ENCODE data around the gene TSPAN15.
"Not testable (repeated sequence)": the region's sequence is repeated elsewhere in the genome, so short reads cannot be mapped to it uniquely, and the experiment has no call there.

The TSPAN15 gene

DNA sequence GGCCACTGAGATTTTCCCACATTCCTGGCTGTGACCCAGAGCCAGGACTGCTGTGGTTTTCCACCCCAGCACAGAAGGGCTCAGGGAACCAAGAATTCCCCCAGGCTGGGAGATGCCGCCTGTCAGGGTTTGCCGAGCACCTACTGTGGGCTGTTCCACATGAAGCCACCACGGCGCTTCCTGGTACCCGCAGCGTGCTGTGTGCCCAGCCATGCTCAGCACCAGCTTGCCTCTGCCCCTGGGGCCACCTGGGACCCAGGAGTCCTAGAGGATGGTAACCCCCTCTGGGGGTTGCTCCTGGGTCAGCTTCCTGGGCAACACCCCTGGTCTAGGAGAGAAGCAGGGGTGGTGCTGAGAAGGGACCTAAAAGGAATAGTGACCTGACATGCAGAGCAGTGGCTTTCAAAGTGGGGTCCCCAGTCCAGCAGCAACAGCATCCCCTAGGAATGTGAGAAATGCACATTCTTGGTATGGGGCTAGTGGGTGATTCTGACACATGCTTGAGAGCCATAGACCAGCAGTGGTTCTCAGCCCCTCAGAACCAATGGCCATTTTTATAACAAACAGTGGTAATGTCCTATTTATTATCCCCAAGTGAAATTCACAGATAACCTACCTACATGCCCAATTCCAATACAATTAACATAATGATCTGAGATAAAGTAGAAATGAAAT, 53.4 kb downstream of the TSPAN15 start:
- no peak for DNase-seq

DNA sequence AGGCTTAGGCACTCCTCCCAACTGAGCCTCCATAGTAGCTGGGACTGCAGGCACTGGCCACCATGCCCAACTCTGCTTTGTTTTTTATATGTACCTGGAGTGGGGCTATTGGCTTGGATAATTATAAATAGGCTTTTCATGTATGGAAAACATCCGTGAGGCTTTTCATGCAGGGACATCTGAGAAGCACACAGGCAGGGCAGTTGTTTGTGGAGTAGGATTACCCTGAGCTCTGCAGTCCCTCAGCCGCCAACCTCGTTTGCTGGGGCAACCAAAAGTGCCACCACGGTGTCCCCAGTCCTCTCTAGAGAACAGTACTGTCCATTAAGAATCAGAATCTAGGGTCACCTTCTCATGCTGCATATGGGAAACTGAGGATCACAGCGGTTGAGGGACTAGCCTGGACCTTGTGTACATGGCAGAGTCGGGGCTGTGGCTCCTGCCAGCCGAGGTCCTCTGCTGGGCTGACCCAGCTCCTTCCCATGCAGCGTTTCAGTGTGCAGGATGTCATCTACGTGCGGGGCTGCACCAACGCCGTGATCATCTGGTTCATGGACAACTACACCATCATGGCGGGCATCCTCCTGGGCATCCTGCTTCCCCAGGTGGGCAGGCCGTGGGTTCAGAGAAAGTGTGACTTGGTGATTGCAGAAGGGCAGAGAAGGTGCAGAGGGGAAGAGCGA, 54.5 kb downstream of the TSPAN15 start:
- DNase-seq: no peak

DNA sequence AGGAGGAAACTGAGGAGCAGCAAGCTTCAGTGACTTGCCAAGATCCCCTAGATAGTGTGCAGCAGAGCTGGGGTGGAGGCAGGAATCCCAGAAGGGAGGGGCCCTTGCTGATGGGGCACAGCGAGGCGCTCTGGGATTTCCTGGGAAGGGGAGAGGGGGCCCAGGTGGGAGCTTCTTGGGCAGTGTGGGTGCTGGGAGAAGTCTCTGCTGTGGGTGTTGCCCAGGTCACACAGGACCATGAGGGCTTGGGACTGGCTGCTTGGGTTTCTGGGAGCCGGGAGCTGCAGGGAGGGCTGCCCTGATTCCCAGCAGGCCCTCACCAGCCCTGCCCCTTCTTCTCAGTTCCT, 55.2 kb downstream of the TSPAN15 start:
- no peak for DNase-seq

DNA sequence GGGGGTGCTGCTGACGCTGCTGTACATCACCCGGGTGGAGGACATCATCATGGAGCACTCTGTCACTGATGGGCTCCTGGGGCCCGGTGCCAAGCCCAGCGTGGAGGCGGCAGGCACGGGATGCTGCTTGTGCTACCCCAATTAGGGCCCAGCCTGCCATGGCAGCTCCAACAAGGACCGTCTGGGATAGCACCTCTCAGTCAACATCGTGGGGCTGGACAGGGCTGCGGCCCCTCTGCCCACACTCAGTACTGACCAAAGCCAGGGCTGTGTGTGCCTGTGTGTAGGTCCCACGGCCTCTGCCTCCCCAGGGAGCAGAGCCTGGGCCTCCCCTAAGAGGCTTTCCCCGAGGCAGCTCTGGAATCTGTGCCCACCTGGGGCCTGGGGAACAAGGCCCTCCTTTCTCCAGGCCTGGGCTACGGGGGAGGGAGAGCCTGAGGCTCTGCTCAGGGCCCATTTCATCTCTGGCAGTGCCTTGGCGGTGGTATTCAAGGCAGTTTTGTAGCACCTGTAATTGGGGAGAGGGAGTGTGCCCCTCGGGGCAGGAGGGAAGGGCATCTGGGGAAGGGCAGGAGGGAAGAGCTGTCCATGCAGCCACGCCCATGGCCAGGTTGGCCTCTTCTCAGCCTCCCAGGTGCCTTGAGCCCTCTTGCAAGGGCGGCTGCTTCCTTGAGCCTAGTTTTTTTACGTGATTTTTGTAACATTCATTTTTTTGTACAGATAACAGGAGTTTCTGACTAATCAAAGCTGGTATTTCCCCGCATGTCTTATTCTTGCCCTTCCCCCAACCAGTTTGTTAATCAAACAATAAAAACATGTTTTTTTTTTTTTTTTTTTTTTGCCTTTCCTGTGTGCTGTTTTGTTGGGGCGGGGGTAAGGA, 55.8 kb downstream of the TSPAN15 start:
- DNase-seq: no peak

DNA sequence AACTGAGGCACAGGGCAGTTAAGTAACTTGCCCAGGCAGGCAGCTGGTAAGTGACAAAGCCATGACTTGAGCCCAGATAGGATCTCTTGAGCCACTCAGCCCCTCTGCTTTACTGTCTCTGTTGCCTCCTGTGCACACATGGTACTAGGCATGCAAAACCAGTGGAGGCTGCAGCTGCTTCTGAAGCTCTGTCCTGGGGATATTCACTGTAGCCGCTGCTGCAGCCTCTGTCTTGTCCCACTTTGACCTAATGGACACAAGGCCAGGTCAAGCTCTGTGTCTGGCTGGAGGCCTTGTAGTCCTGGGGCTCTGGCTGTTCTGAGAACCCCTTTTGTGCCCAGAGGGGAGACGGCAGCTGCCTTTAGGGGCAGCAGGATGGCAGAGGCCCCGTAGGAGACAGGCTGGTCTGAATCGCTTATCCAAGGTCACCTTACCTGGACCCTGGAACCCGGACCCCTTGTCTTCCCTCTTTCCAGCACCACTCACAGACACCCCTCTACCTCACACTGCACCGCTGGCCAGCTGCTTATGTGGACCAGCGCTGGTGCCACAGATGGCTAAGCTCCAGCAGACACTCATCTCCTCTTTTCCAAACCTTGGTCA, 57.6 kb downstream of the TSPAN15 start:
- DNase-seq: no peak

DNA sequence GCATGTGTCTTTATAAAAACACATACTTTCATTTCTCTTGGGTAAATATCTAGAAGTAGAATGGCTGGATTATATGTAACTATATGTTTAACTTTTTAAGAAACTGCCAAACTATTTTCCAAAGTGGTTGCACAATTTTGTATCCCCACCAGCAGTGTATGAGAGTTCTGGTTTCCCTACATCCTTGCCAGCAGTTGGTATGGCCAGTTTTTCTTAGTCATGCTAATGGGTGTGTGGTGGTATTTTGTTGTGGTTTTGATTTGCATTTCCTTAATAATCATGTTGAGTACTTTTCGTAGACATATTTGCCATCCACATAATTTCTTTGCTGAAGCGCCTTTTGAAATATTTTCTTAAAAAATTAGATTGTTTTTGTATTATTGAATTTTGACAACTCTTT, 61.6 kb downstream of the TSPAN15 start:
- no peak for DNase-seq

DNA sequence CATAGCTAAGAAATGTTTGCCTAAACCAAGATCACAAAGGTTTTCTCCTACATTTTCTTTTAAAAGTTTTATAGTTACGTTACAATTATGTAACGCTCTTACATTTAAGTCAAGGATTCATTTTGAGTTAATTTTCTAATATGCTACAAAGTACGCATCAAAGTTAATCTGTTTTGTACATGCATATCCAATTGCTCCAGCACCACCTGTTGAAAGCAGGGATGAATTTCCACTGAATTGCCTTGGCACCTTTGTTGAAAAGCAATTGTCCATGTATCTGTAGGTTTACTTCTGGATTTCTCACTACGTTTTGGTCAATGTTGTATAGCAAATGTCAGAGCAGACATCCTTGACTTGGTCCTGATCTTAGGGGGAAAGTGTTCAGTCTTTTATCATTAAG, 62.4 kb downstream of the TSPAN15 start:
- DNase-seq: no peak

DNA sequence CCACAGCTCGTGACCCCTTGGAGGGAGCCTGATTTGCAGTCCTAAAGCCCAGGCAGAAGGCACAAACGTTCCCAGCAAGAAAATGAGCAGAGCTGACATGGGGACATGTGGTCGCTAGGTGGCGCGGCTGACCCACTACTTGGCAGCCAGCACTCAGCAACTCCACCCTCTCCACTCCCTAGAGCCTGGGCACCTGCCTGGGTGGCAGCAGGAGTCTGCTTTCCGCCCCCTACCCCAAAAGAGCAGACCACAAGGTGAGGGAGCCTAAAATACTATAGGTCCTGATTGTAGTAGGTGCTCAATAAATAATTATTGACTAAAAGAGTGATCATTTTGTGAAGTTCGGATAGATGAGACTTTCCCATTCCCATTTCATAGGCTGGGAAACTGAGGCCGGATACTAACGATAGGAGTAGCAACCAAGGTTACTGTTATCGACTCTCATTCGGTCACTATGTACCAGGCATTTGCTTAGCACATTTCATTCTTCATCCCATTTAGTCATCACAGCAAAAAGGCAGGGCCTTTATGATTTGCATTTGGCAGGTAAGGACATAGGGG, 64.5 kb downstream of the TSPAN15 start:
- DNase-seq: peak; percentile 41

DNA sequence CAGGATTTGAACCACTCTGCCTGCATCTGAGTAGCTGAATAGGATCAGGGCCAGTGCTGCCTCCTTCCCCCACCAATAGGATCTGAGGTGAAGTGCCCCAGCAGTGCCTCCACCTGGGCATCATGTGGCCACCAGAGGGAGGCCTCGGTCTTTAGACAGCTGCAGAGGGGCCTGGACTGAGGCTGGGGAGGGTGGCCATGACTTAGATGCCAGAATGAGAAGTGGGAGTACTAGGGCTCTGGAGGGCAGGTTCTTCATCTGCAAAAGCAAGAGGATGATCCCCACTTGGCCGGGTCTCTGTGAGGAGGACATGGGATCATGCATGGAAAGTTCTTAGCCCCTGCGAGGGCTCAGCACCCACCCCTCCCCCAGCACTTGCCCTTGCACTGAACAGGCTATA, 65.1 kb downstream of the TSPAN15 start:
- DNase-seq: peak; percentile 23

DNA sequence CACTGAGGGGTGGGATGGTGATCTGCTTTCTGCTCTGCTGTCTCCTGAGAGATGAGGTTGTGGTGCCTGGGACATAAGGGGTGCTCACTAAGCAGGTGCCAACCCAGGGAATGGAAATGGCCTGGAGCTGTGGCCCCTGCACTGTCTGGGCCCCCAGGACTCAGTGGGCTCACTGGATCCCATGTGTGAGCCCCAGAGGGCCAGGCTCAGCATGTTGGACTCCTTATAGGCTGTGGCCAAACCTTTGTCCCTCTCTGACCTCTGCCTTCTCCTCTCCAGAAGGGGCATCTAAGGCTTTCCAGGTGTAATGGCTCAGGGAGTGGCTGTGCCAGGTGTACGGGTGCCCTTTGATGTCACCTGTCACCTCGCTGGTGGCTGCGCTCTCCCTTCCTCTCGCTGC, 65.5 kb downstream of the TSPAN15 start:
- no peak for DNase-seq

DNA sequence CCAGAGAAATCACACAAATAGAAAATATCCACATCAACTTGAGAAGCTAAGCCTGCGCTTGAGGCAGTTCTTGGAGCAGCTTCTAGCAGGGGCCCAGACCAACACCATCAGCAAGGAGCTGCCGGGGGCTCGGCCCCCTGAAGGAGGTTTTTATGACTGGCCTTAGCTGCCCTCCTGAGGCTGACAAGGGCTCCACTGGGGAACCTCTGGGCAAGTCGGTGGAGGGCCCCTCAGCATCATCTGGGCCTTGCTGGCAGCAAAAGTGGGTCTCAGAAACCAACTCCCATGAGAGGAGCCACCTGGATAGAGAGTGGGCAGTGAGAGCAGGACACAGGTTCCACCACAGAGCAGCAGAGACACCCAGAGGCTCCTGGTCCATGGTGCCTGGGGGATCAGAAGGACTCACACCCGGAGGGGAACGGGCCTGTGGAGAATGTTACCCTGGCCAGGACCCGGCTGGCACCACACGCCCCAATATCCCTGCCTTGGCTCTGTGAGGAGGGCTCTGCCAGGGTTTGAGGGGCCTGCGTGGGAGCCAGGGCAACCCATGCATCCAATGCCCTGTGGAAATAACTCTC, 66.1 kb downstream of the TSPAN15 start:
- no peak for DNase-seq

DNA sequence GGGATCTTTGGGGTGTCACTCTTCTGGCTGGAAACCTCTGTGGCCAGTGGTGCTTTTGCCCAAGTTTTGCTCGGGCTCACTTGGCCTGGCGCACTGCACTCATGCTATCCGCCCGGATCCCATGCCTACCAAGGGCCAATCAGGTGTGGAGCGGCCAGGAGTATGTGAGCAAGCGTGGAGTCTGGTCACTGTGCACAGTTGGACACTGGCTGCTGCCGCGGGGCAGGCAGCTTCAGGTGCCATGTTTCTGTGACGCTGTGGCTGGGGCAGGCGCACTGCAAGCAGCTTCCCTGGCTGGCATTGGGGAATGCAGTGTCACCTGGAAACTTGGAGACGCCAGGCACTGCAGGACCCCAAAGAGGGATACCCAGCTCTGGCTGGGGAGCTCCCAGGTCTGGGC, 76.7 kb downstream of the TSPAN15 start:
- no peak for DNase-seq

DNA sequence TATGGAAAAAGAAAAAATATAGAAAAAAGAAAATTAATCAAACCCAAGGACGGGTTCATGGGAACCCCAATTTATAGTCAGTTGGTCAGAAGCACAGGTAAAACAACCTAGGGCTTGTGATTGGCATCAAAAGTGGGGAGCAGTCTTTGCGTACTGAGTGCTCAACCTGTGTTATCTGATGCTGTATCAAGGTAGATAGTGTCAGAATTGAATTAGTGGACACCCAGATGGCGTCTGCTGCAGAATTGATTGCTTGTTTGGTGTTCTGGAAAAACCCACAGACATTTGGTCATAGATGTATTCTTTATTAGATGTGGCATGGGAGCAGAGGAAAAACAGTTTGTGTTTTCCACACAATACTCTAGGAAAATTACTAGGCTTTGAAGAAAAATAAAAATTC, 82.4 kb downstream of the TSPAN15 start:
- DNase-seq: no peak

DNA sequence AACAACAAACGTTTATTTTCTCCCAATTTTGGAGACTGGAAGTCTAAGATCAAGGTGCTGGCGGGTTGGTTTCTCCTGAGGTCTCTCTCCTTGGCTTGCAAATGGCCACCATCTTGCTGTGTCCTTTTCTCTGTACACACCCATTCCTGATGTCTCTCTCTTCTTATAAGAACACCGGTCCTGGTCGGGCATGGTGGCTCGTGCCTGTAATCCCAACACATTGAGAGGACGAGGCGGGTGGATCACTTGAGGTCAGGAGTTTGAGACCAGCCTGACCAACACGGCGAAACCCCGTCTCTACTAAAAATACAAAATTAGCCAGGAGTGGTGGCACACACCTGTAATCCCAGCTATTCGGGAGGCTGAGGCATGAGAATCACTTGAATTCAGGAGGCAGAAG, 85.3 kb downstream of the TSPAN15 start:
- DNase-seq: not testable (repeated sequence)

DNA sequence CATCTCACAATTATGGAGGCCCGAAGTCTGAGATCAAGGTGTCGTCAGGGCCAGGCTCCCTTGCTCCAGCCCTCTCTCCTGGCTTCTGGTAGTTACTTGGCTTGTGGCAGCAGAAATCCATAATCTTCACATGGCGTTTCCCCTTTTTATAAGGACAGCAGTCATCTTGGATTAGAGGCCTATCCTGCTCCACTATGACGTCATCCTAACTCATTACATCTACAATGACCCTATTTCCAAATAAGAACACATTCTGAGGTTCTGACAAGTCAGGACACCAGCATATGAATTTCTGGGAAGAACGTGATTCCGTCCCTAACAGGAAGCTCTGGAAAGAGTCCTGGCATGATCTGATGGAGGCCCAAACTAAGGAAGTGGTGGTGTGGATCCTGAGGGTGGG, 86.2 kb downstream of the TSPAN15 start:
- no peak for DNase-seq

DNA sequence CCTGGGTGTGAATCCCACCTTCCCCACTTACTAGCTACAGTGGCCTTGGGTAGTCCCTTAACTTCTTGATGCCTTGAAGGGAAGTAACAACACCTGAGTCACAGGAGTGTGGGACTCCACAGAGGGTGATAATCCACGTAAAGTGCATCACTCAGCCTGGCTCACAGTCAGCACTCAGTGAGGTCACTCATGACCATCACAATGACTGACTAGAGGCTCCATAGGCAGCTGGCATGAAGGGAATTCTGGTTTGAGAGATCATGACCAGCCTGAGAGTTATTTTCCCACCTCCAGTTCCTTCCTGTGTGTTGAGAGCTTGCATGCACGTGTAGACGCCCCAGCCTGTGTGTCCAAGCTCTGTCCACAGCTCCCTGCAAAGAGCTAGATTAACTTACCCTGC, 87.2 kb downstream of the TSPAN15 start:
- no peak for DNase-seq

DNA sequence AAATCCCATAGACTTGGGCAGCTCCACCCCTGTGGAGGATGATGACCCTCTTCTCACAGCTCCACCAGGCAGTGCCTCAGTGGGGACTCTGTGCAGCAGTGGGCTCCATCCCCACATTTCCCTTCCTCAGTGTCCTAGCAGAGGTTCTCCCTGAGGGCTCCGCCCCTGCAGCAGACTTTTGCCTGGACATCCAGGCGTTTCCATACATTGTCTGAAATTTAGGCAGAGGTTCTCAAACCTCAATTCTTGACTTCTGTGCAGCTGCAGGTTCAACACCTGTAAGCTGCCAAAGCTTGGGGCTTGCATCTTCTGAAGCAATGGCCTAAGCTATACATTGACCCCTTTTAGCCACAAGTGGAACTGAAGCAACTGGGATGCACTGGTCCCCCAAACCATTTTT, 90.2 kb downstream of the TSPAN15 start:
- DNase-seq: no peak

DNA sequence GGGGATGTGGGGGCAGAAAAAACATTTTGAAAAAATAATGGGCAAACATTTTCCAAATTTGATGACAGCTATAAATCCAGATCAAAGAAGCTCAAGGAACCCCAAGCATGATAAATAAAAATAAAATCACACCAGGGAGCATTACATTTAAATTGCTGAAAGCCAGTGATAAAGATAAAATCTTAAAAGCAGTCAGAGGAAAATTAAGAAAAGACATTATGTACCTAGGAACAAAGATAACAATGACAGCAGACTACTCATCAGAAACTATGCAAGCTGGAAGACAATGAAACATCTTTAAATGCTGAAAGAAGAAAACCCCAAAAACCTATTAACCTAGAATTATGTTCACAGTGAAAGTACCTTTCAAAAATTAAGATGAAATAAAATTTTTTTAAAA, 98.7 kb downstream of the TSPAN15 start:
- DNase-seq: no peak

DNA sequence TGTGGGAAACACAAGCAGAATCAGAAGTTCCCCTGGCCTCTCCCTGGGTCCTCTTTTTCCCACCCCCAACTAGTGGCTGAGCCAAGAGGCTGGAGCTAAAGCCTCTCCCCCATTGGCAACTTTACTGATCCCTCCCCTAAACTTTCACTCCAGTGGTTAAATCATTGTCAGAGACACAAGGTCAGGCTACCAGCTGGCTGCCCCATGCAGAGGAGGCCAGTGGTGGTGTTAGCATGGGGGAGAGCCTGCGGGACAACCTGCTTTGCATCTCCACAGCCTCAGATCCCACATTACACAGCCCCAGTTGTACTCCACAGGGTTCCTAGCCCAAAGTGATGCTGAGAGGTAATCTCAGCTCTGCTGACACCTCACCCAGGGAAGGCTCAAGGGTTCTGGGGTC, 101.0 kb downstream of the TSPAN15 start:
- no peak for DNase-seq

DNA sequence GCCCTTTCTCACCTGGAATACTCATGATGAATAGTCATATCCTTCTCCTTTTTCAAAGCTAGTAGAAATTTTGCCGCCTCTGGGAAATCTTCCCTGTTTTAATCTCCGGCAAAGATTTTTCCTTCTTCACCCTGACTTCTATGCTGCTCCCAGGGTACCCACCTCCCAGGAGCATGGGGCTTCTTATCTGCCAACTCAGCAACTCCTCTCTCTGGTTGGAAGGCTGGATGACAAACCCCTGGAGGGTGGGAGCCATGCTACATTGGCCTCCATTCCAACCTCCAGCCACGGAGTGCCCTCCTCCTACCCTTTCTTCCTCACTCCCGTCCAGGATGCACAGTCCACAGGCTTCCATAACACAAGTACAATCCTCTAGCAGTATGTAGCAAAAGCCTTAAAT, 102.1 kb downstream of the TSPAN15 start:
- DNase-seq: no peak

DNA sequence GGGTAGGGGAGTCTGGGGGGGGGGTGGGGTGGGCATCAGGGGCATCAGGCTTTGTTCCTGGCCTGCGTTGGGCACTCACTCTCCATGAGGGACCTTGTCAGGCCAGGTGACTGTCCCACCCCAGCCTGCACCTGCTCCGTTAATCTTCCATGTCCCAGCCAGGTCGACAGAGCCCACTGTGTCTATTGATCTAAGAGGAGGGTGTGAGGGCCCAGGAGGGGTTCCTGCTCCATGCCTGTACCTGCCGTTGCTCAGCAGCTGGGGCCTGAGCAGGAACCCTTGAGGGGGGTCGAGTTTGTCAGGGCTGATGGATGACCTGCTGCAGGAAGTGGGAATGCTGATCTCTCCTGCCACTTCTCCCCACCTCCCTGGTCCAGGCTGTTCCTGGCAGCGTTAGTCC, 103.3 kb downstream of the TSPAN15 start:
- DNase-seq: no peak
